ENCODE measurements around the gene EPN1. TPM values are rescaled to one million over a fixed set of nuclear protein-coding genes. Genes with fewer than 3 reads are reported as not detected.
A peak's percentile ranks its signal among the peaks of the same experiment; 100 is the strongest.

The EPN1 gene
- total RNA-seq, 1 experiment from 2014 or later = 197 TPM

- no TSS peak for BruUV-seq (replicated peaks)
- Mint-ChIP-seq H3K4me1 (ENCODE audit: low read depth, unreplicated experiment) (peaks cover 52% of the 10 kb centered on the region), H3K27ac (ENCODE audit: unreplicated experiment) (peak overlapping the region; percentile 94), H3K27me3 (ENCODE audit: insufficient read depth, unreplicated experiment) (no peaks in the 10 kb centered on the region), H3K36me3 (ENCODE audit: insufficient read depth, unreplicated experiment) (peaks cover 87% of the 10 kb centered on the region), H3K9me3 (ENCODE audit: unreplicated experiment) (no peaks in the 10 kb centered on the region), H3K4me3 (ENCODE audit: unreplicated experiment) (peak overlapping the region; percentile 48)
- Histone ChIP-seq H3K9me3 (no peaks in the 10 kb centered on the region), H3K4me3 (ENCODE audit: low read depth, low read length) (no peak overlapping the region), H3K27me3 (replicated peaks; ENCODE audit: control insufficient read depth, insufficient read depth, low read length) (no peaks in the 10 kb centered on the region), H3K36me3 (ENCODE audit: control insufficient read depth, insufficient read depth, low read length) (0 out of 2 replicates have a peak, but pooled peaks cover 2% of the 10 kb centered on the region), H3K4me1 (peaks cover 16% of the 10 kb centered on the region)
- ChIA-PET CTCF (interaction anchor here (0.7 to 0.9 kb wide), 3 partner anchors 15 to 220 kb away, joined by 4 to 7 read pairs (median 5); partner anchors contain the start of gene ZNF784), POLR2A (interaction anchor here (0.6 kb wide), 1 partner anchor 175 kb away, joined by 3 read pairs; no protein-coding TSS in a partner anchor)
- intact Hi-C loops (cut with micrococcal nuclease; ENCODE audit: unreplicated experiment) = loop anchor here (10.0 kb wide), 1 partner anchor 254 kb away; the partner anchor contains the start of genes RPL28 and TMEM238
- TF ChIP-seq CTCF (IDR thresholded peaks at IDR 0.05; ENCODE audit: insufficient read depth in 1 of 2, low read depth in 1 of 2, low read length in 1 of 2, severe bottlenecking in 1 of 2, unreplicated experiment in 1 of 2) = peak; percentile 60 to 69
- DNase-seq = peak; percentile 78
Measured at GRCh38 chr19:55638864-55639359, 36.1 kb upstream of the EPN1 start.

- peak; percentile 89 to 93 for DNase-seq
- TSS peak; percentile 38 for BruUV-seq (replicated peaks)
- intact Hi-C loops (cut with micrococcal nuclease; ENCODE audit: unreplicated experiment) = loop anchor here (1.0 to 2.0 kb wide), 2 partner anchors 8 to 15 kb away; partner anchors contain the start of gene U2AF2
- Histone ChIP-seq H3K36me3 (ENCODE audit: control insufficient read depth, insufficient read depth, low read length) (0 out of 2 replicates have a peak, but pooled peaks cover 2% of the 10 kb centered on the region), H3K4me3 (ENCODE audit: low read depth, low read length) (peak overlapping the region; percentile 84), H3K9me3 (no peaks in the 10 kb centered on the region), H3K27me3 (replicated peaks; ENCODE audit: control insufficient read depth, insufficient read depth, low read length) (no peaks in the 10 kb centered on the region), H3K4me1 (peaks cover 16% of the 10 kb centered on the region)
- peak overlapping the region; percentile 86 for H3K4me3 Mint-ChIP-seq (ENCODE audit: unreplicated experiment)
- ChIA-PET CTCF (interaction anchor here (0.6 to 1.0 kb wide), 12 partner anchors 9 to 560 kb away, joined by 3 to 21 read pairs (median 4); partner anchors contain the start of genes ISOC2, U2AF2 and ZNF784), POLR2A (interaction anchor here (0.6 to 1.0 kb wide), 6 partner anchors 9 to 494 kb away, joined by 3 to 5 read pairs (median 4); partner anchors contain the start of genes FIZ1, ISOC2, U2AF2 and ZNF784)
- TF ChIP-seq CTCF (IDR thresholded peaks at IDR 0.05; ENCODE audit: insufficient read depth in 1 of 2, low read depth in 1 of 2, low read length in 1 of 2, severe bottlenecking in 1 of 2, unreplicated experiment in 1 of 2) = peak; percentile 54 to 88
- peaks cover 92% of the 10 kb centered on the region for H3K36me3 Mint-ChIP-seq (ENCODE audit: insufficient read depth, unreplicated experiment)
- no peaks in the 10 kb centered on the region for H3K27me3 Mint-ChIP-seq (ENCODE audit: insufficient read depth, unreplicated experiment)
- H3K27ac Mint-ChIP-seq (ENCODE audit: unreplicated experiment) = peak overlapping the region; percentile 94
- H3K9me3 Mint-ChIP-seq (ENCODE audit: unreplicated experiment) = no peaks in the 10 kb centered on the region
- peaks cover 54% of the 10 kb centered on the region for H3K4me1 Mint-ChIP-seq (ENCODE audit: low read depth, unreplicated experiment)
Measured at GRCh38 chr19:55640043-55640576, 34.9 kb upstream of the EPN1 start.

GRCh38 chr19:55640577-55641425 lies 34.2 kb upstream of the EPN1 start, which contains the start of gene ZNF580:
Gene ZNF580 (plus strand): TSS chr19:55641002. CDS start chr19:55642509, 1,507 bp downstream.
- peak; percentile 82 to 85 for DNase-seq
- no peaks in the 10 kb centered on the region for H3K27me3 Mint-ChIP-seq (ENCODE audit: insufficient read depth, unreplicated experiment)
- H3K4me1 Mint-ChIP-seq (ENCODE audit: low read depth, unreplicated experiment) = peaks cover 47% of the 10 kb centered on the region
- H3K4me3 Mint-ChIP-seq (ENCODE audit: unreplicated experiment) = peak within 1 kb of the TSS; percentile 86
- no peak for TF ChIP-seq CTCF (IDR thresholded peaks at IDR 0.05; ENCODE audit: insufficient read depth in 1 of 2, low read depth in 1 of 2, low read length in 1 of 2, severe bottlenecking in 1 of 2, unreplicated experiment in 1 of 2)
- peak within 1 kb of the TSS; percentile 84 for H3K4me3 ChIP-seq (ENCODE audit: low read depth, low read length)
- no peaks in the 10 kb centered on the region for H3K9me3 Mint-ChIP-seq (ENCODE audit: unreplicated experiment)
- peaks cover 93% of the 10 kb centered on the region for H3K36me3 Mint-ChIP-seq (ENCODE audit: insufficient read depth, unreplicated experiment)
- H3K36me3 ChIP-seq (ENCODE audit: control insufficient read depth, insufficient read depth, low read length) = 0 out of 2 replicates have a peak, but pooled peaks cover 2% of the 10 kb centered on the region
- ChIA-PET POLR2A (interaction anchor here (0.6 to 1.0 kb wide), 8 partner anchors 9 to 660 kb away, joined by 3 to 8 read pairs (median 4); partner anchors contain the start of genes FIZ1, ISOC2, U2AF2 and ZNF784), CTCF (interaction anchor here (0.6 to 1.0 kb wide), 12 partner anchors 9 to 560 kb away, joined by 3 to 21 read pairs (median 4); partner anchors contain the start of genes ISOC2, U2AF2 and ZNF784)
- no peaks in the 10 kb centered on the region for H3K9me3 ChIP-seq
- BruUV-seq (replicated peaks) = no TSS peak
- intact Hi-C loops (cut with micrococcal nuclease; ENCODE audit: unreplicated experiment) = loop anchor here (1.0 to 2.0 kb wide), 2 partner anchors 8 to 14 kb away; partner anchors contain the start of gene U2AF2
- peaks cover 13% of the 10 kb centered on the region for H3K4me1 ChIP-seq
- H3K27ac Mint-ChIP-seq (ENCODE audit: unreplicated experiment) = peak within 1 kb of the TSS; percentile 95
- H3K27me3 ChIP-seq (replicated peaks; ENCODE audit: control insufficient read depth, insufficient read depth, low read length) = no peaks in the 10 kb centered on the region

Data from Caco-2 (cell line).